A549 (cell line): ENCODE data around the gene TXLNG. TPM values are rescaled to one million over a fixed set of nuclear protein-coding genes. Genes with fewer than 3 reads are reported as not detected.
A peak's percentile ranks its signal among the peaks of the same experiment; 100 is the strongest.

Source experiments
- ATAC-seq, 2 experiments: fragments of 200-7000 bp in 1 of 2; fragments of >200 bp in 1 of 2; cut with Nextera tagmentation in 1 of 2; cut with Tn5 transposase in 1 of 2; 3 replicates each; pipeline versions ENCODE4 v1.8.0 to v1.9.1; 2018 to 2020; ENCODE audit warnings: mild to moderate bottlenecking in 1 of 2, moderate library complexity in 1 of 2
- CTCF ChIA-PET: fragments of 300-600 bp; sonication (Branson Sonifier 250); formaldehyde crosslinking; extraction: SDS; loops from one replicate; lab custom pipeline; 2021; ENCODE audit warnings: antibody characterized with exemption, inconsistent platforms; lab: Yijun Ruan, JAX
- POLR2A ChIA-PET: fragments of 350-600 bp; formaldehyde crosslinking; extraction: SDS; loops from one replicate; lab custom pipeline; 2021; ENCODE audit warnings: antibody characterized with exemption, inconsistent platforms; lab: Yijun Ruan, JAX
- DNase-seq, 2 experiments: peaks; one replicate each; pipeline versions ENCODE4 v3.0.0 to v3.0.0-alpha.2; 2011 to 2016; ENCODE audit warnings: low read depth in 1 of 2, low spot score in 1 of 2
- FAIRE-seq: peaks from 2 replicates; lab custom pipeline; 2011; peaks lifted over from hg19 to GRCh38; lab: Jason Lieb, UNC
- H3K27ac ChIP-seq, 2 experiments: fragments of >200 bp; sonication (Bioruptor Twin); formaldehyde crosslinking; 3 replicates each; pipeline ENCODE4 v1.5.1; 2016 to 2017
- H3K4me1 ChIP-seq: fragments of >200 bp; sonication (Bioruptor Twin); formaldehyde crosslinking; 3 replicates; pipeline ENCODE4 v1.6.1; 2016
- H3K4me2 ChIP-seq: fragments of >200 bp; sonication (Bioruptor Twin); formaldehyde crosslinking; 3 replicates; pipeline ENCODE4 v1.6.1; 2016
- H3K4me3 ChIP-seq: fragments of >200 bp; sonication (Bioruptor Twin); formaldehyde crosslinking; 3 replicates; pipeline ENCODE4 v1.5.1; 2016
- H3K9me3 ChIP-seq: fragments of >200 bp; sonication (Bioruptor Twin); formaldehyde crosslinking; 3 replicates; pipeline ENCODE4 v1.6.1; 2016
- CBX2 ChIP-seq: fragments of 200-600 bp; sonication (generic); IDR thresholded peaks from 2 replicates; pipeline ENCODE4 v1.6.1; 2016; ENCODE audit warnings: low read depth, mild to moderate bottlenecking, borderline replicate concordance
- CBX8 ChIP-seq: fragments of 200-600 bp; sonication (generic); IDR thresholded peaks from 2 replicates; pipeline ENCODE4 v1.6.1; 2016
- CHD4 ChIP-seq: fragments of 200-600 bp; sonication (generic); IDR thresholded peaks from 2 replicates; pipeline ENCODE4 v1.6.1; 2016; ENCODE audit warnings: antibody characterized with exemption, mild to moderate bottlenecking, borderline replicate concordance
- EHMT2 ChIP-seq: fragments of 200-600 bp; sonication (generic); IDR thresholded peaks from 2 replicates; pipeline ENCODE4 v1.6.1; 2016; ENCODE audit warnings: antibody characterized with exemption, low read depth, mild to moderate bottlenecking, moderate library complexity
- EP300 ChIP-seq, 2 experiments: fragments of >200 bp; sonication (Bioruptor Twin); formaldehyde crosslinking; IDR thresholded peaks; 2 replicates in 1 of 2; 3 replicates in 1 of 2; pipeline ENCODE4 v1.6.1; 2016 to 2017
- FOSL2 ChIP-seq, 2 experiments: fragments of 450-650 bp in 1 of 2; fragments of >200 bp in 1 of 2; sonication (Bioruptor Twin) in 1 of 2; formaldehyde crosslinking; IDR thresholded peaks; 2 replicates each; pipeline versions ENCODE4 v1.5.0 to v1.6.1; 2016 to 2020; ENCODE audit warnings: mild to moderate bottlenecking in 1 of 2, moderate library complexity in 1 of 2
- GATA3 ChIP-seq: IDR thresholded peaks from 2 replicates; pipeline ENCODE4 v1.6.1; 2012; ENCODE audit warnings: borderline replicate concordance
- HDAC2 ChIP-seq: fragments of 200-600 bp; sonication (generic); IDR thresholded peaks from 2 replicates; pipeline ENCODE4 v1.6.1; 2016
- HES2 ChIP-seq: fragments of >200 bp; sonication (Bioruptor Twin); formaldehyde crosslinking; IDR thresholded peaks from 2 replicates; pipeline ENCODE4 v1.6.1; 2016
- JUN ChIP-seq, 2 experiments: fragments of >200 bp; sonication (Bioruptor Twin); formaldehyde crosslinking; IDR thresholded peaks; 2 replicates in 1 of 2; 3 replicates in 1 of 2; pipeline ENCODE4 v1.6.1; 2016 to 2017
- MAFK ChIP-seq: fragments of 450-650 bp; IDR thresholded peaks from 2 replicates; pipeline ENCODE4 v1.6.1; 2014; ENCODE audit not compliant: partially characterized antibody
- MAX ChIP-seq: IDR thresholded peaks from 2 replicates; pipeline ENCODE4 v1.6.1; 2012
- NPAS2 ChIP-seq: fragments of 250-450 bp; sonication (Bioruptor Pico); IDR thresholded peaks from 2 replicates; pipeline ENCODE4 v1.8.0; 2022; ENCODE audit warnings: mild to moderate bottlenecking, moderate library complexity, borderline replicate concordance
- NR3C1 ChIP-seq: fragments of >200 bp; sonication (Bioruptor Twin); formaldehyde crosslinking; IDR thresholded peaks from 3 replicates; pipeline ENCODE4 v1.6.1; 2017
- POLR2A ChIP-seq: IDR thresholded peaks from 2 replicates; pipeline ENCODE4 v1.6.1; 2012; ENCODE audit warnings: mild to moderate bottlenecking, low read length
- RAD21 ChIP-seq, 2 experiments: fragments of >200 bp in 1 of 2; sonication (Bioruptor Twin) in 1 of 2; formaldehyde crosslinking in 1 of 2; IDR thresholded peaks in 1 of 2; conservative IDR thresholded peaks in 1 of 2; 2 replicates in 1 of 2; 3 replicates in 1 of 2; pipeline ENCODE4 v1.6.1; 2012 to 2018; ENCODE audit warnings: inconsistent platforms in 1 of 2
- RCOR1 ChIP-seq: fragments of 150-350 bp; IDR thresholded peaks from 2 replicates; pipeline ENCODE4 v1.6.1; 2014; ENCODE audit warnings: antibody characterized with exemption, low read length, low read depth
- SMC3 ChIP-seq: fragments of >200 bp; sonication (Bioruptor Twin); formaldehyde crosslinking; IDR thresholded peaks from 3 replicates; pipeline ENCODE4 v1.6.1; 2018; ENCODE audit warnings: inconsistent platforms
- USF2 ChIP-seq: fragments of 450-650 bp; IDR thresholded peaks from 2 replicates; pipeline ENCODE4 v1.6.1; 2014; ENCODE audit warnings: antibody characterized with exemption
- ZC3H11A ChIP-seq: fragments of 450-650 bp; IDR thresholded peaks from 2 replicates; pipeline ENCODE4 v1.6.1; 2014; ENCODE audit warnings: antibody characterized with exemption, mild to moderate bottlenecking
- ZFP36 ChIP-seq: fragments of 450-650 bp; IDR thresholded peaks from 2 replicates; pipeline ENCODE4 v1.6.1; 2014; ENCODE audit warnings: borderline replicate concordance; ENCODE audit not compliant: partially characterized antibody
- WGBS: methylation state at CpG from one replicate; pipeline ENCODE4 v1.1.6; 2017; ENCODE audit errors: missing lambda C conversion rate; 5-methylcytosine and 5-hydroxymethylcytosine counted together
- polyA plus RNA-seq, 4 experiments: library from polyadenylated mRNA; depleted of rRNA in 3 of 4; stranded (reverse); fragments of >200 nt; fragmentation: RNase III in 1 of 4; extraction: RNeasy Plus Mini Kit Qiagen cat#74134 plus additional on column Dnase treatment in 1 of 4; gene quantifications; 2 replicates in 3 of 4; 3 replicates in 1 of 4; pipeline ENCODE4 v1.2.3, GENCODE V29; 2011 to 2017
- small RNA-seq, 6 experiments: library from RNA; depleted of rRNA; stranded (forward); fragments of <200 nt; gene quantifications; one replicate each; pipeline ENCODE3, GENCODE V24; 2012
- TF ChIP-seq, protein P1 (sequence below): fragments of 250-450 bp; sonication (Bioruptor Pico); IDR thresholded peaks from 2 replicates; pipeline ENCODE4 v1.5.0; 2021; ENCODE audit warnings: mild to moderate bottlenecking, moderate library complexity, borderline replicate concordance
- TF ChIP-seq, protein P2 (sequence below): fragments of 150-350 bp; IDR thresholded peaks from 2 replicates; pipeline ENCODE4 v1.6.1; 2014; ENCODE audit warnings: low read depth, mild to moderate bottlenecking, low read length
- TF ChIP-seq, protein P3 (sequence below): fragments of >200 bp; sonication (Bioruptor Twin); formaldehyde crosslinking; IDR thresholded peaks from 3 replicates; pipeline ENCODE4 v1.5.1; 2016

The TXLNG gene
- polyA plus RNA-seq, 2 of the 4 experiments (the other 2 are of a cell fraction), result 16.0 to 36.8 TPM

DNA sequence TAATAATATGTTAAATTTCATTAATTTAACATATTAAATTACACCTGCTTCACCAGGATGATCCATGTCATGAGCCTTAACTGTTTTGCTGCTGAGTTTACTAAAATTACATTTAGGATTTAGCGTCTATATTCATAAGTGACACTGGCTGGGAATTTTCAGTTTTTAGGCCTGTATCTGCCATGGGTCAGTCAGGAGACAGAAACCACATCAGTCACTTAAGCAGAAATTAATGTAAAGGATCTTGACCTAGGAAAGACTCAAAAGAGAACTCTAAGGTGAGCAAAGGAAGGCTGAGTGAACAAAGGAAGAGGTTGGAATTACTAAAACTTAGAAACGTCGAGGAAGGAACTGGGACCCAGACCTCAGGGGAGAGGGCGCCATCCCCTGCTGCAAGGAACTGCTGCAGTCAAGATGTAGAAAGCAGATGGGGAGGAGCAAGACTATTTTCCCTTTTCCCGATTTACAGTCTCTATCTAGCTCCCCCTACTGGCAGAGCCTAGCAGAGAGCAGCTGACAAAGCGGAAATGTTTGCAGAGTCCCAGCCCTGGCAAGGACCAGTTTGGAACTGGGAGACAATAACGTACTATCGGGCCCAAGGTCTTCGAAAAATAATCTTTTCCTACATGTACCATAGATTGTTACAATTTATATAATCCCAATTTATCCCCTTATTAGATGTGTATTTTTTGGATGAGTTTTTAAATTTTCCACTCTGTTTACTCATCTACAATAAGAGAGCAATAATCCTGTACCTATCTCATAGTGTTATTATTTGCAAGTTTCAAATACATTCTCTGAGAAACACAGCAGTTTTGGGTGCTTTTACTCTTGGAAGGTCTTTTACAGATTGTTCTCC lies 106.5 kb downstream of the TXLNG start:
- CTCF ChIA-PET, result interaction anchor here (0.6 to 3.9 kb wide), 16 partner anchors 10 to 548 kb away, joined by 3 to 26 read pairs (median 4); partner anchors contain the start of gene REPS2
- Histone ChIP-seq H3K9me3 (no peaks in the 10 kb centered on the region), H3K4me3 (no peak overlapping the region), H3K4me2 (peak overlapping the region; percentile 53), H3K4me1 (0 out of 3 replicates have a peak, but pooled peaks cover 3% of the 10 kb centered on the region), H3K27ac (peak overlapping the region; percentile 47 to 51; a peak in 2 of 6 replicates)
- ATAC-seq, result peak; percentile 95 to 97
- FAIRE-seq, result peak; percentile 99
- DNase-seq, result peak; percentile 72 to 89
- WGBS, result 10% methylated on average over 9 of the region's 9 CpGs
- TF ChIP-seq, protein P1, sequence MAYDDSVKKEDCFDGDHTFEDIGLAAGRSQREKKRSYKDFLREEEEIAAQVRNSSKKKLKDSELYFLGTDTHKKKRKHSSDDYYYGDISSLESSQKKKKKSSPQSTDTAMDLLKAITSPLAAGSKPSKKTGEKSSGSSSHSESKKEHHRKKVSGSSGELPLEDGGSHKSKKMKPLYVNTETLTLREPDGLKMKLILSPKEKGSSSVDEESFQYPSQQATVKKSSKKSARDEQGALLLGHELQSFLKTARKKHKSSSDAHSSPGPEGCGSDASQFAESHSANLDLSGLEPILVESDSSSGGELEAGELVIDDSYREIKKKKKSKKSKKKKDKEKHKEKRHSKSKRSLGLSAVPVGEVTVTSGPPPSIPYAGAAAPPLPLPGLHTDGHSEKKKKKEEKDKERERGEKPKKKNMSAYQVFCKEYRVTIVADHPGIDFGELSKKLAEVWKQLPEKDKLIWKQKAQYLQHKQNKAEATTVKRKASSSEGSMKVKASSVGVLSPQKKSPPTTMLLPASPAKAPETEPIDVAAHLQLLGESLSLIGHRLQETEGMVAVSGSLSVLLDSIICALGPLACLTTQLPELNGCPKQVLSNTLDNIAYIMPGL (CRISPR knock-in tag), result no peak
- TF ChIP-seq NPAS2 (CRISPR knock-in tag) (no peak), GATA3 (no peak), USF2 (no peak), CBX8 (no peak), RAD21 (conservative IDR thresholded peaks at IDR 0.05 in 1 of 2, IDR thresholded peaks at IDR 0.05 in 1 of 2) (peak; percentile 49 to 56), CHD4 (no peak), ZC3H11A (no peak), EP300 (IDR thresholded peaks at IDR 0.05) (no peak), MAFK (peak; percentile 58), POLR2A (no peak), RCOR1 (no peak), JUN (IDR thresholded peaks at IDR 0.05) (no peak), HDAC2 (no peak), ZFP36 (no peak), CBX2 (no peak), MAX (0 out of 2 replicates have a peak, but pooled peaks have one; percentile 14), EHMT2 (no peak), HES2 (no peak), NR3C1 (no peak), SMC3 (peak; percentile 52; the same call in 2 of the 3 replicates), FOSL2 (IDR thresholded peaks at IDR 0.05) (no peak), FOSL2 (CRISPR knock-in tag; IDR thresholded peaks at IDR 0.05) (no peak)
- TF ChIP-seq, protein P2, sequence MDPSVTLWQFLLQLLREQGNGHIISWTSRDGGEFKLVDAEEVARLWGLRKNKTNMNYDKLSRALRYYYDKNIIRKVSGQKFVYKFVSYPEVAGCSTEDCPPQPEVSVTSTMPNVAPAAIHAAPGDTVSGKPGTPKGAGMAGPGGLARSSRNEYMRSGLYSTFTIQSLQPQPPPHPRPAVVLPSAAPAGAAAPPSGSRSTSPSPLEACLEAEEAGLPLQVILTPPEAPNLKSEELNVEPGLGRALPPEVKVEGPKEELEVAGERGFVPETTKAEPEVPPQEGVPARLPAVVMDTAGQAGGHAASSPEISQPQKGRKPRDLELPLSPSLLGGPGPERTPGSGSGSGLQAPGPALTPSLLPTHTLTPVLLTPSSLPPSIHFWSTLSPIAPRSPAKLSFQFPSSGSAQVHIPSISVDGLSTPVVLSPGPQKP, result no peak
- TF ChIP-seq, protein P3, sequence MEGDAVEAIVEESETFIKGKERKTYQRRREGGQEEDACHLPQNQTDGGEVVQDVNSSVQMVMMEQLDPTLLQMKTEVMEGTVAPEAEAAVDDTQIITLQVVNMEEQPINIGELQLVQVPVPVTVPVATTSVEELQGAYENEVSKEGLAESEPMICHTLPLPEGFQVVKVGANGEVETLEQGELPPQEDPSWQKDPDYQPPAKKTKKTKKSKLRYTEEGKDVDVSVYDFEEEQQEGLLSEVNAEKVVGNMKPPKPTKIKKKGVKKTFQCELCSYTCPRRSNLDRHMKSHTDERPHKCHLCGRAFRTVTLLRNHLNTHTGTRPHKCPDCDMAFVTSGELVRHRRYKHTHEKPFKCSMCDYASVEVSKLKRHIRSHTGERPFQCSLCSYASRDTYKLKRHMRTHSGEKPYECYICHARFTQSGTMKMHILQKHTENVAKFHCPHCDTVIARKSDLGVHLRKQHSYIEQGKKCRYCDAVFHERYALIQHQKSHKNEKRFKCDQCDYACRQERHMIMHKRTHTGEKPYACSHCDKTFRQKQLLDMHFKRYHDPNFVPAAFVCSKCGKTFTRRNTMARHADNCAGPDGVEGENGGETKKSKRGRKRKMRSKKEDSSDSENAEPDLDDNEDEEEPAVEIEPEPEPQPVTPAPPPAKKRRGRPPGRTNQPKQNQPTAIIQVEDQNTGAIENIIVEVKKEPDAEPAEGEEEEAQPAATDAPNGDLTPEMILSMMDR, result peak; percentile 82
- POLR2A ChIA-PET, result interaction anchor here (1.0 kb wide), 1 partner anchor 10 kb away, joined by 4 read pairs; no protein-coding TSS in a partner anchor

Small RNA genes within 50 kb of the gene (small RNA-seq; reads per million reads assigned to genes)
- 0 to 0.43 (median 0) reads per million in 6 experiments for gene RNU4-6P
- 0 reads per million in 6 experiments for gene RNU7-56P
- 0 reads per million in 6 experiments for gene RPL12P49

Other genes starting within 250 kb of the TXLNG start
- not detected in 2 replicates for gene S100G, start 136.3 kb upstream of the TXLNG start, polyA plus RNA-seq (2011; rRNA removed)
- gene S100G, start 136.3 kb upstream of the TXLNG start, polyA plus RNA-seq (2017; fragmentation: RNase III; extraction: RNeasy Plus Mini Kit Qiagen cat#74134 plus additional on column Dnase treatment), result not detected in 3 replicates
- gene CTPS2, start 73.8 kb upstream of the TXLNG start, polyA plus RNA-seq (2011; rRNA removed), result 16.8 and 18.5 TPM in 2 replicates
- gene CTPS2, start 73.8 kb upstream of the TXLNG start, polyA plus RNA-seq (2017; fragmentation: RNase III; extraction: RNeasy Plus Mini Kit Qiagen cat#74134 plus additional on column Dnase treatment), result 10.8 to 11.5 TPM (median 11.1 TPM) in 3 replicates
- gene SYAP1, start 66.9 kb upstream of the TXLNG start, polyA plus RNA-seq (2011; rRNA removed), result 15.7 and 18.9 TPM in 2 replicates
- 20.6 to 21.1 TPM (median 20.9 TPM) in 3 replicates for gene SYAP1, start 66.9 kb upstream of the TXLNG start, polyA plus RNA-seq (2017; fragmentation: RNase III; extraction: RNeasy Plus Mini Kit Qiagen cat#74134 plus additional on column Dnase treatment)
- 301 and 311 TPM in 2 replicates for gene RBBP7, start 83.9 kb downstream of the TXLNG start, polyA plus RNA-seq (2011; rRNA removed)
- gene RBBP7, start 83.9 kb downstream of the TXLNG start, polyA plus RNA-seq (2017; fragmentation: RNase III; extraction: RNeasy Plus Mini Kit Qiagen cat#74134 plus additional on column Dnase treatment), result 222 to 232 TPM (median 232 TPM) in 3 replicates
- gene REPS2, start 160.2 kb downstream of the TXLNG start, polyA plus RNA-seq (2011; rRNA removed), result 0.45 and 0.76 TPM in 2 replicates
- gene REPS2, start 160.2 kb downstream of the TXLNG start, polyA plus RNA-seq (2017; fragmentation: RNase III; extraction: RNeasy Plus Mini Kit Qiagen cat#74134 plus additional on column Dnase treatment), result 0.13 to 0.26 TPM (median 0.17 TPM) in 3 replicates